Adipose tissue (tissue), 3 donors: ENCODE measurements around the gene BRS3. TPM values are rescaled to one million over a fixed set of nuclear protein-coding genes. Genes with fewer than 3 reads are reported as not detected.

ENCODE experiments used
- H3K27ac ChIP-seq: one replicate; pipeline ENCODE4 v1.5.1; 2013; ENCODE audit warnings: low read depth, low read length
- WGBS, 3 donors: extraction: QIAGEN DNeasy Blood & Tissue Kit; methylation state at CpG; one replicate each; pipeline ENCODE4 v1.1.7; 2013; 5-methylcytosine and 5-hydroxymethylcytosine counted together
- polyA plus RNA-seq, 3 donors: library from polyadenylated mRNA; stranded (reverse); fragments of 200-250 nt; gene quantifications; one replicate each; pipeline ENCODE4 v1.2.3, GENCODE V29; 2013
- donor health status: healthy with polysubstance abuse.
- donor health status: Bipolar disorder and iron deficiency.
- donor health status: healthy.

Gene BRS3
- polyA plus RNA-seq, 3 donors = 0.03 TPM; not detected in 2

DNA sequence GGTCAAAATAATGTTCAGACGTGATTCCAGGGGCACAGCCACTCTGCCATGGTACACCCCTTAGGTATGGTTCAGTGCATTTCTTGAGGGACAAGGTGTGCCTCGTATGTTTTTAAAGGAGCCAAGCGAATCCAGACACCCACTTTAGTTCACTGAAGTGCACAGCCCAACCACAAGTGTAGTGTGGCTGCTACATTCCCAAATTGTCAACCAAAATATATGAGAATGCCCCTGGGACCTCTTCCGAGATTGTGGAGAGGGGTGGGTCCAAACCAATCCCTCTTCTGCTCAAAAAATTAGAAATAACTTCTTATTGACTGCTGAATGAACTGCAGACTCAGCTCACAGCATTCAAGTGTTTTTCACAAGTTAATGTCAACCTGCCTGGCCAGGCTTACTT is 7.4 kb upstream of the BRS3 start:
- WGBS, 3 donors = 28 to 49% (median 39%) methylated on average over 4 of the region's 4 CpGs
- no peak overlapping the region for H3K27ac ChIP-seq

DNA sequence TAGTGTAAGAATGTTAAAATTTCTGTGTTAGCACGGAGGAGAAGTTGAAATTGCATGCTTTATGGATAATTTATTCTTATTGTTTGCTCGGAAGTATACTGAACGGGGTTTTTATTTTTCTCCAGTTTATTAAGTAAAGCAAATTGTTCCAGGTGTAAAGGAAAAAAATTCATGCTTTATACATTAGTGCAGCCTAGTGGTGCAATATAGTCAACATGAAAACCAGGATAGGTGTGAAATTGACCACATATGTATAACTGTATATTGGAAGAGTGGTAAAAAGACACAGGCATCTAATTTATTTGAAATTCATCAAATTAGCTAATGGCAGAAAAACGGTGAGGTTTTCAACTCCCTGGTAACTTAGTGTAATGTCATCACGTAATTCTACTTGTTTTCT is 959 bp downstream of the BRS3 start:
- 40 to 50% (median 45%) methylated on average over 5 of the region's 5 CpGs for WGBS, 3 donors
- no peak overlapping the region for H3K27ac ChIP-seq

DNA sequence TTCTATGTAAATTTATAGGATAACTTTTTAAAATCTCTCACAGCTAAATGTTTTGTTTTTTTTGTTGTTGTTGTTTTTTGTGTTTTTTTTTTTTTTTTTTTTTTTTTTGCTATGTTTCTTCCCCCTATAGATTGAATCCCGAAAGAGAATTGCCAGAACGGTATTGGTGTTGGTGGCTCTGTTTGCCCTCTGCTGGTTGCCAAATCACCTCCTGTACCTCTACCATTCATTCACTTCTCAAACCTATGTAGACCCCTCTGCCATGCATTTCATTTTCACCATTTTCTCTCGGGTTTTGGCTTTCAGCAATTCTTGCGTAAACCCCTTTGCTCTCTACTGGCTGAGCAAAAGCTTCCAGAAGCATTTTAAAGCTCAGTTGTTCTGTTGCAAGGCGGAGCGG is 4.1 kb downstream of the BRS3 start:
- H3K27ac ChIP-seq = no peak overlapping the region
- WGBS, 3 donors = 60 to 66% (median 64%) methylated on average over 6 of the region's 6 CpGs

DNA sequence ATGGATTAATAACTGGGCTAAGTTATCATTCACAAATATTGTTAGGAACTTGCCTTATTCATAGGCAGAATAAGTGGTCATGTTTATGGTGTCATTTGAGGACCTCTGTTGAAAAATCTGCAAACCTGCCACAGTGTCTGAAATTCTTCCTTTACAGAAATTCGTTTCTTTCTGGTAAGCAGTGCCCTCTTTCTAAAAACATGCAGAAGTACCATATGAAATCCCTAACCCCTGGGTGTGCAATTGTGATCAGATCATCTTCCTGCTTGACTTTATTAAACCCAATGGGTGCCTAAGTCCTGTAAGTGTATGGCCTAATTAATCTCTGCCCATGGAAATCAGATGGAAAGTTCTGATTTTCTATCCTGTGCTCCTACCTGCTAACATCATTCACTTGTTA is 5.3 kb downstream of the BRS3 start:
- H3K27ac ChIP-seq = no peak overlapping the region
- 12 to 27% (median 27%) methylated on average over 1 of the region's 1 CpG for WGBS, 3 donors

DNA sequence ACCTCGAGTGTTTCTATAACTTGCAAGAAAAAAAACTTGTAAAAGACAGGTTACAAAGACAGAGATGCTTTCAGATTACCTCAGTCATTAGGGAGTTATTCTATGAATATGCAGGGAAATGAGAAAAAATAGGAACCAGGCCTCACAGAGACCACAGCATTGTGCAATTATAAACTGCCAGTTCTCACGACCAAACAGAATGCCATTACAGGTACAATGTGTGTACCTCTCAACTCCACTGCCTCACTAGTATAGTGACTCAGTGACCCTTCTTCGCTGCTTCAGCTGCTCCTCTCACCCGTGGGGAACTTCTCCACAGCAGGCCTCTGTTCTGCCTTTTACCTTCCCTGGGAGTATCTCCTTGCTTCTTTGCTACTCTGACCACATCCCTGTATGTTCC is 7.3 kb downstream of the BRS3 start:
- H3K27ac ChIP-seq = no peak overlapping the region
- WGBS, 3 donors = 47 to 76% (median 53%) methylated on average over 3 to 4 of the region's 4 CpGs

DNA sequence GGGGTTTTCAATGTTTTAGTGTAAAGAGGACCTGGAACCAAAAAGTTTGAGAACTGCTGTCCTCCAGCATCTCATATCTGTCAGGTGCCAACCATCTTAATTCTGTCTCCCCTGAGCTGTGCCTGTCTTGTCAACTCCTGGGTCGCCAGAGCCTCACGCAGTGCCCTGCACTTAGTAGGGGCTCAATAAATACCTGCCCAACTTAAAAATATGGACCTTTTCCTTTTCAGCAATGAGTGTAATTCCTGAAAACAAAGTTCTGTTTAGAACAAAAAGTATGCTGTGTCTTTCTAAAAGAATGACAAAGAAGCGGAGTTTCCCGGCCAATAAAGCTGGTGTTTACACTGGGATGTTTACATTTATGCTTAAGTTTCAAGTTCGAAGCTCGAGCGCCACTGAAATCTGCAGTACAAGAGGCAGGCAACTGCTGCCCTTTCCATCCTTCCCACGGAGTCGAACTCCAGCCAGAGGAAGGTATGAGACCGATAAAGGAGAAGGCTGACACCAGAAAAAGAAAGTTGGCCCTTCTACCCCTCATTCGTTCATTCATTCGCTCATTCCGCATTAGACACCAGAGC is 8.5 kb downstream of the BRS3 start:
- 3 to 45% (median 3%) methylated on average over 13 of the region's 13 CpGs for WGBS, 3 donors
- H3K27ac ChIP-seq = peak overlapping the region; percentile 15

DNA sequence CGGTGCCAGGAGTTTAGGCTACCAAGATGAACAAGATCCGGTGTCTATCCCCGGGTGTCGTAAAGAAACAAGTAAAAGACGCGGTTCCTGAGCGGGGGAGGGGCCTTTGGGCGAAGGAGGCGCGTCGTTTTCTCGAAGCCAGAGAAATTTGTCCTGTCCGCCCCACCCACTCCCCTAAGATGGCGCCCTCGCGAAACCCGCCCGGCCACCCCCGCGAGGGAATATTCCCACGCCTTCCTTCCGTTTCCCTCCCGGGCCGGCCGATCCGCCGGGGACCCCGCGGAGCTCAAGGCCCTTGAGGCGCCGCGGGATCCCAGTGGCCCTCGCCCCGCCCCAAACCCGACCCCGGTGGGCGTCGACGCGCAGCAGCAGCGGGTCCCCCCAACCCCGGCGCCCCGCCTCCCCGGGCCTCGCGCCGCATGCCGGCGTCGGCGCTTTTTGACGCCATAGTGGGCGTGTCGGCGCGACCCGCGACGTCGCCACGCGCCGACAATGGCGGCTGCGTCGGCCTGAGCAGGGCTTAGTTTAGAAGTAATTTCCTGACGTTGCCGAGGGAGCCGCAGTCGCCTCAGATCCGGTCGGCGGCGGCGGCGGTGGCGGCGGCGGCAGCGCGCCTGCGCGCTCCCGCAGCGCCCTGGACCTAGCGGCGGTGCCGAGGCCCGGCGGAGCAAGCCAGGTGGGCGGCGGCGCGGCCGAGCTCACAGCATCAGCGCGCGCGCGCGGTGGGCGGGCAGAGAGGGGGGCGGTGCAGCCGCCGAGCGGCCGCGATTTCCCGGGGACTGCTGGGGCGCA is 9.2 kb downstream of the BRS3 start:
- WGBS, 3 donors = 0 to 44% (median 2%) methylated on average over 20 to 93 of the region's 111 CpGs
- H3K27ac ChIP-seq = peak overlapping the region; percentile 72

DNA sequence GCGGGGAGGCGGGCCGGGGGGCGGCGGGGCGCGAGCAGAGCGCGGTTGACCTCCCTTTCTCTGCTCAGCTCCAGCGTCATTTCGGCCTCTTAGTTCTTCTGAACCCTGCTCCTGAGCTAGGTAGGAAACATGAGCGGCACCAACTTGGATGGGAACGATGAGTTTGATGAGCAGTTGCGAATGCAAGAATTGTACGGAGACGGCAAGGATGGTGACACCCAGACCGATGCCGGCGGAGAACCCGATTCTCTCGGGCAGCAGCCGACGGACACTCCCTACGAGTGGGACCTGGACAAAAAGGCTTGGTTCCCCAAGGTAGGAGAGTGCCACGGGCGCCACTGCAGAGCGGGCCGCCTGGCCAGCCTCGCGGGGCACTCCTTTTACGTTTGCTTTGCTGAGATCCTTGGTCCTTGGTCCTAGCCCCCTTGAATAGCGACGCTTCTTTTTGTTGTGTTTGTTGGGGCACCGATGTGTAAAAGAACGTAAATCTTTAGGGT is 9.9 kb downstream of the BRS3 start, which contains the start of gene HTATSF1:
Gene HTATSF1 (plus strand): TSS at position 37 of the 497 bp plus-strand sequence. CDS start 93 bp downstream, at position 130.
- WGBS, 3 donors = 0 to 37% (median 1%) methylated on average over 17 to 35 of the region's 35 CpGs

DNA sequence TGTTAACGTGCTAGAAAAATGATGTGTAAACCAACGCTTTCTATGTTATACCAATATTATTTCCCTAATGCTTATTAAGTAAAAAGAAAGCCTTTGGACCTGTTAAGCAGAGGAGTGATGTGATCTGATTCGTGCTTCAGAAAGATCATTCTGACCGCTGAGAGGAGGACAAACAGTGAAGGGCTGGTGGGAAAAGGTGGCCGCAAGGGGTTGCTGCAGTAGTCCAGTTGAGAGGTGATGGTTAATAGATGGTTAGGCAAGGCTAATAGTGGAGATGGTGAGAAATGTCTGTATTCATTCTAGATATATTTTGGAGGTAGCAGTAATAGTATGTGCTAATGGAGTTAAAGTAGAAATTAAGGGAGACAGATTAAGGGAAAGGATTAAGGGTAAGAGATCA is 31.3 kb downstream of the BRS3 start:
- H3K27ac ChIP-seq = no peak overlapping the region
- 62 to 93% (median 68%) methylated on average over 5 of the region's 5 CpGs for WGBS, 3 donors

More for the DNA sequence above, 9.9 kb downstream of the BRS3 start, which contains the start of gene HTATSF1:
- H3K27ac ChIP-seq = peak within 1 kb of the TSS; percentile 72

DNA sequence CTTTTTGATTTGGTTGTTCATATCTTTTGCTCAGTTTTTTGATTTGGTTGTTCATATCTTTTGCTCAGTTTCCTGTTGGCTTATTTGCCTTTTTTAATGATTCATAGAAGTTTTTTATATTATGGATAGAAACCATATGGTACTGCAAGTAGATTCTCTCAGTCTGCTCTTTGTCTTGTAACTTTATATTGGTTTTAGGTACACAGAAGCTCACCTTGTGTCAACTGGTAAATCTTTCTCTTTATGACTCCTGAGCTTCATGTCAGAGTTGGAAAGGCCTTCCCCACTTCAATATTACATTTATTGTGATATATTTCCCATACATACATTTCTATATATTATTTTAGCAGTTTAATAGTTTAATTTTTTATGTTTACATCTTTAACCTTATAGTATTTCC is 36.0 kb downstream of the BRS3 start:
- no peak overlapping the region for H3K27ac ChIP-seq

DNA sequence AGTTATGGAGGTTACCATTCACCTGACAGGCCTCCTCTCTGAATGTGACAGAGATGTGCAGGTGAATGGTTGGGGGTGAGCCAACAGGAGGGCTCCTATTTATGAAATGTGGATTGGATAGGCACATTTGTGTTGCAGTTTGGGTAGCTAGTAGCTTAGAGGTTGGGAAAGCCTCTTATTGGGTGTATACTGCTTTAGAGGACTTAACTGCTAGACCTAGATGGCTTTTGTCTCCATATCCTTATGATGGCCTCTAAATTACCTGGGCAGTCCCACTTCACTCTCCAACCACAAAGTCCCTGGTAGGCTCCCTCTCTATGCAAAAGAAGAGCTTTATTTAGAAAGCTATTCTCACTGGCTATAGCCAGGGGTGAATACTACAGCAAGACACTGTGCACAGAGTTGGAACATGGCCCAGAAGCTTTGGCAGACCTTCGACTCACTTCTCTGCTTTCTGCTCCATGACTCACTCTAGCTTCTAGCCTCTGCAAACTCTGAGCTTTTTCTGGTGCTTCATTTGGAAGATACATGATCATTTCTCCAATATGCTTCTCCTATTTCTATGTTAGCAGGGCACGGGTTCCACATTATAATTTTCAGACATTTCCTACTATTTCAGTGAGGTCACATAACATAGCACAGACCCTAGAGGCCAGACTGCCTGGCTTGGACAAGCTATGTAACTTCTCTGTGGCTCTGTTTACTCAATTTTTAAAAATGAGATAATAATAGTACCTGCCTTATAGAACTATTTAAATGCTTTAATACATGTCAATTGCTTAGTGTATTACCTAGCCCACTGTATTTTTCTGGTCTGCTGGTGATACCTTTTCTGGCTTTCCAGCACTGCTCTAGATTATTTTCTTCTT is 38.2 kb downstream of the BRS3 start:
- 24 to 32% (median 28%) methylated on average over 2 of the region's 2 CpGs for WGBS, 3 donors

DNA sequence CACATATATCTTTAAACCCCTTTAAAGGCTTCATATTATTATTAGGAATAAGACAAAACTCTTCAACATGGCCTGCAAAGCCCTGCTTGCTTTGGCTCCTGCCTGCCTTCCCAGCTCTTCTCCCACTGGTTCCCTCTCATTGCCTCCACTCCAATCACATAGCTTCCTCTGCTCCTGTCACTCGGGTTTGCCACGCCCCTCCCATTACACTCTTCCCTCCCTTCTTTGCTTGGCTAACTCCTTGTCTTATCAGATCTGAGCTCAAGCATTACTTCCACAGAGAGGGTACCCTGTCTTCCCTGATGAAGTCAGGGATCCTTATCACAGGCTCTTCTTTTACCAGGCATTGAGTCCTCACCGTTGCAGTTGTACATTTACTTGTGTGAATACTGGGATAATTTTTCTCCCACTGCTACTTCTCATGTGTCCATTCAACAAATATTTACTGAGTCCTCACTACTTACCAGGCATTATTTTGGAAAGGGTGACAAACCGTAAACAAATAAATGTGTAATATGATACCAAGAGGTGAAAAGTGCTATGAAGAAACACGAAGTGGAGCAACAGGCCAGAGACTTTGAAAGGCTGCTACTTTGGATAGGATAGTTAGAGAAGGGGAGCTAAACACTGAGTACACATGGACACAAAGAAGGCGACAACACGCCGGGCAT is 41.0 kb downstream of the BRS3 start:
- 61 to 86% (median 77%) methylated on average over 8 of the region's 8 CpGs for WGBS, 3 donors
- no peak overlapping the region for H3K27ac ChIP-seq

More for the DNA sequence above, 38.2 kb downstream of the BRS3 start:
- H3K27ac ChIP-seq = no peak overlapping the region

DNA sequence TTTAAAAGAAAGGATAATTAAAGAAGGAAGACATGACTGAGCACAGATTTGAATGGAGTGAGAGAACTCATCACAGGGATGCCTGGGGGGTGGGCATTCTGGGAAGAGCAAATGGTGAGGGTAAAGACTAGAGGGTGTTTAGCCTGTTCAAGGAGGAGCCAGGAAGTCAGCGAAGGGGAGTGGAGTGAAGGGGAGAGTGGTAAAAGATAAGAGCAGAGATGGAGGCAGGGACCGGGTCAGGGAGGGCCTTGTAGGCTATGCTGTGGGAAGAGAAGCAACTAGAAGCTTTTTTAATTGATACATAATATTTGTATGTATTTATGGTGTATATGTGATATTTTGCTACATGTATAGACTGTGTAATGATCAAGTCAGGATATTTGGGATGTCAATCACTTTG is 42.0 kb downstream of the BRS3 start:
- 65 to 78% (median 71%) methylated on average over 2 of the region's 2 CpGs for WGBS, 3 donors
- H3K27ac ChIP-seq = no peak overlapping the region

DNA sequence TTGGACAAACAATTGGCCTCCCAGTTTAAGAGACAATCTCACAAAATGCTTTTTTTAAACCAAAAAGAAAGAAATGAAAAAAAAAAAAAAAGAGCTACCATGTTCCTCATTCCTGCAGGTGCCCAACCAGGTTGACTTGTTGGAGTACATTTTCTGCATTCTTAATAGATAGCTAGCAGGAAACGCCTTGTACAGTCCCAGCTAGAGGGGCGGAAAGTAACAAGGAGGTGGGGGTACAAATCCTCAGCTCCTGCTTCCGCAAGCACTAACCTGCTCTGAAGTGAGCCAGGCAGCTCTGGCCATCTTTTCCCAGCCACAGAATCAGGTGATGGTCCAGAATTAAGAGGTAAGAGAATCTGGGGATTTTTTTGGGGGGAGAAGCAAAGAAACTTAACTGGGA is 44.2 kb downstream of the BRS3 start, which contains the start of gene VGLL1:
Gene VGLL1 (plus strand): TSS at position 265 of the 400 bp plus-strand sequence. CDS start 3,806 bp downstream, outside the sequence.
- H3K27ac ChIP-seq = no peak within 1 kb of the TSS
- WGBS, 3 donors = 60 to 91% (median 85%) methylated on average over 3 of the region's 3 CpGs

DNA sequence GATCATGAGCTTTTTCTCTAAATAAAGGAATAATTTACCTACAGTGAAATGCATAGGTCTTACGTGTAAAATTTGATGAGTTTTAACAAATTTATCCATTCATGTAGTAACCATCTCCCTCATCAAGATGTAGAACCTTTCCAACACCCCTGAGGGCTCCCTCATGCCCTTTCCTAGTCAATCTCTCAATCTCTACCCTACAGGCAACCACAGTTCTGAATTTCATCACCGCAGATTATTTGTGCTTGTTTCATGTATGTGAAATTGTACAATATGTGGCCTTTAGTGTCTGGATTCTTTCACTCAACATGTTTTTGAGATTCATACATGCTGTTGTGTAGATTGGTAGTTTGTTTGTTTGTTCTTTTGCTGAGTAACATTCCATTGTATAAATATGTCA is 46.4 kb downstream of the BRS3 start:
- no peak overlapping the region for H3K27ac ChIP-seq
- WGBS, 3 donors = 74 to 94% (median 93%) methylated on average over 2 of the region's 2 CpGs

DNA sequence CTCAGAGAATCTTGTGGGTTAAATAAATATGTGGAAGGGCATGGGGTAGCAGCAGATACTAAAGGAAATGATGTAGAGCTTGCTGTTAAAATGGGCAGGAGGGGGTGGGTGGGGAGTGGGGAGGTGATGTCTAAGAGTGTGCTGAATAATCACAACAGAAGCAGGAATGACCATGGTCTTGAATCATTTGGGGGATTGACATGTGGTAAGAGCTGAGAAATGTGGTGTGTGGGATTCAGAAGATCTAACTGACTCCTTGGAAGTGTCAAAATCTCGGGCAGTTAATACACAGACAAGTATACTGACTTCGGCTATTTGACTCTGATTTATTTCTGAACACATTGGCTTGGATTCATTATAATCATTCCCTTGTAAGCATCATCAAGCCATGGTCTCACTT is 51.1 kb downstream of the BRS3 start:
- no peak overlapping the region for H3K27ac ChIP-seq
- WGBS, 3 donors = 68 to 85% (median 82%) methylated on average over 2 of the region's 2 CpGs

DNA sequence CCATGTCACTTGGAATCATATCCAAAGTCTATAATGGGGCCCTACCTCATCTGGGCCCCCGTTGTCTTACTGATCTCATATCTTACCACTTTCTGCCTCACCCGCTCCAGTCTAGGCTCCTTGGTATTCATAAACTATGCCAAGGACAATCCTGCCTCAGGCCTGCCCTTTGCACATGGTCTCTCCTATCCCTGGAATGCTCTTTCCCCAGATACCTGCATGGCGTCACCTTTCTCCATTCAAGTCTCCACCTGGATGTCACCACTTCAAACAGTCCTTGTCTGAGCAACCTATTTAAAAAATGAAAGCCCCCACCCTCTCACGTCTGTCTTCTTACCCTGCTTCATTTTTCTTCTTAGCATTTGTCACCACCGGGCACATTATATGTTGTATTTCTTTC is 52.5 kb downstream of the BRS3 start:
- H3K27ac ChIP-seq = no peak overlapping the region
- WGBS, 3 donors = 79 to 96% (median 95%) methylated on average over 5 of the region's 5 CpGs

DNA sequence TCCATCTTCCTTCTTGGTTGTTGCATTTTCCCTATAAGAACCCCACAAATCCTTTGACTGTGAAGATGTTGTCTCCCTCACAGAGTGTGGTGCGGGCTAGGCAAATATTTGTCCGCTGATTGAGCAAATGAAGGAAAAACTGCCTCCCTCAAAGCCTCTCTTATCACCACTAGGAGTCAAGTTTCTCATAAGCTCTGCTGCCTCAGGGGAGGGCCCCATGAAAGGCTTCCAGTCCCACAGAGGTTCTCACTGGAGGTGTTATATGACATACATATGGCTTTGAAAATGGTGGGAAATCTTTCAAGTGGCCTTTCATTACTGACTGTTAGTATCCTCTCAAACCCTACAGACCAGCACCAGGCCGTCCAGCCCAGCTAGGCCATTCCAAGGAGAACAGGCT is 53.5 kb downstream of the BRS3 start:
- H3K27ac ChIP-seq = no peak overlapping the region
- 57 to 87% (median 75%) methylated on average over 3 of the region's 3 CpGs for WGBS, 3 donors
